Smooth muscle cell of the coronary artery (primary cell): ENCODE measurements around the gene OTUD3. TPM values are rescaled to one million over a fixed set of nuclear protein-coding genes. Genes with fewer than 3 reads are reported as not detected.

Source experiments
- total RNA-seq: library from RNA; depleted of rRNA; stranded (reverse); fragments of >200 nt; gene quantifications from 2 replicates; pipeline ENCODE4 v1.2.3, GENCODE V29; 2014; ENCODE audit warnings: low replicate concordance

OTUD3 gene
- total RNA-seq = 3.4 and 8.7 TPM in 2 replicates

GRCh38 chr1:19882111-19883071 lies at the start of gene OTUD3:
Gene OTUD3, plus strand, starts transcription at chr1:19882395. Its CDS starts 119 bp downstream, at chr1:19882514.

GRCh38 chr1:19923137-19923952 lies 41.1 kb downstream of the OTUD3 start, which contains the start of gene PLA2G2E:
Gene PLA2G2E, minus strand, starts transcription at chr1:19923617. Its CDS starts 58 bp downstream, at chr1:19923559.

Other genes starting within 250 kb of the OTUD3 start
- gene NBL1, start 238.1 kb upstream of the OTUD3 start, total RNA-seq = 70.5 and 556 TPM in 2 replicates
- gene HTR6, start 217.5 kb upstream of the OTUD3 start, total RNA-seq = 0.23 TPM in 1 of 2 replicates, not detected in the other
- gene TMCO4, start 82.5 kb upstream of the OTUD3 start, total RNA-seq = 5.3 and 8.9 TPM in 2 replicates
- not detected in 2 replicates for gene RNF186, start 67.1 kb upstream of the OTUD3 start, total RNA-seq
- gene PLA2G2E, start 41.2 kb downstream of the OTUD3 start, total RNA-seq = not detected in 2 replicates
- gene PLA2G2A, start 97.2 kb downstream of the OTUD3 start, total RNA-seq = 1.3 TPM in 1 of 2 replicates, not detected in the other
- gene PLA2G5, start 187.8 kb downstream of the OTUD3 start, total RNA-seq = 1.4 and 3.0 TPM in 2 replicates
- not detected in 2 replicates for gene PLA2G2D, start 237.1 kb downstream of the OTUD3 start, total RNA-seq